Activated CD8-positive, alpha-beta T cell treated with anti-CD3 and anti-CD28 coated beads for 36 hours (primary cell): ENCODE measurements around the gene EMP1. TPM values are rescaled to one million over a fixed set of nuclear protein-coding genes. Genes with fewer than 3 reads are reported as not detected.

ENCODE experiments used
- ATAC-seq: fragments of 200-7000 bp; cut with Tn5 transposase; one replicate; pipeline ENCODE4 v1.10.0; 2021; ENCODE audit warnings: mild to moderate bottlenecking, moderate library complexity
- CTCF ChIA-PET: fragments of 350-600 bp; sonication (Branson Sonifier 250); formaldehyde crosslinking; loops from one replicate; lab custom pipeline; 2021; ENCODE audit warnings: antibody characterized with exemption; lab: Charles Lee
- POLR2A ChIA-PET: fragments of 350-600 bp; sonication (Branson Sonifier 250); formaldehyde crosslinking; loops from one replicate; lab custom pipeline; 2021; ENCODE audit warnings: antibody characterized with exemption; lab: Charles Lee
- DNase-seq: peaks from one replicate; pipeline ENCODE4 v3.0.0-alpha.2; 2020
- H3K27ac Mint-ChIP-seq: one replicate; pipeline ENCODE4 v1.8.0; 2021; ENCODE audit warnings: mild to moderate bottlenecking, mixed read lengths
- H3K27me3 Mint-ChIP-seq: one replicate; pipeline ENCODE4 v1.8.0; 2021; ENCODE audit warnings: mixed read lengths
- H3K36me3 Mint-ChIP-seq: one replicate; pipeline ENCODE4 v1.8.0; 2021; ENCODE audit warnings: low read depth, mixed read lengths
- H3K4me1 Mint-ChIP-seq: one replicate; pipeline ENCODE4 v1.8.0; 2021; ENCODE audit warnings: low read depth, mixed read lengths
- H3K4me3 Mint-ChIP-seq: one replicate; pipeline ENCODE4 v1.8.0; 2021; ENCODE audit warnings: mild to moderate bottlenecking, moderate library complexity, mixed read lengths
- H3K9me3 Mint-ChIP-seq: one replicate; pipeline ENCODE4 v1.8.0; 2021; ENCODE audit warnings: mixed read lengths
- intact Hi-C: fragments of 100-400 bp; cut with micrococcal nuclease; formaldehyde crosslinking; loops from one replicate; pipeline ENCODE4 v1.10.0; 2022
- total RNA-seq, 2 experiments: library from RNA; stranded (reverse); gene quantifications; one replicate each; pipeline ENCODE4 v1.2.3, GENCODE V29; 2021
- TF ChIP-seq, protein P1 (sequence below): fragments of 200-600 bp; IDR thresholded peaks from one replicate; pipeline ENCODE4 v1.8.0; 2022; ENCODE audit warnings: antibody characterized with exemption, mild to moderate bottlenecking

EMP1 gene
- total RNA-seq, 2 experiments from 2014 or later, result 3.1 to 3.6 TPM

DNA sequence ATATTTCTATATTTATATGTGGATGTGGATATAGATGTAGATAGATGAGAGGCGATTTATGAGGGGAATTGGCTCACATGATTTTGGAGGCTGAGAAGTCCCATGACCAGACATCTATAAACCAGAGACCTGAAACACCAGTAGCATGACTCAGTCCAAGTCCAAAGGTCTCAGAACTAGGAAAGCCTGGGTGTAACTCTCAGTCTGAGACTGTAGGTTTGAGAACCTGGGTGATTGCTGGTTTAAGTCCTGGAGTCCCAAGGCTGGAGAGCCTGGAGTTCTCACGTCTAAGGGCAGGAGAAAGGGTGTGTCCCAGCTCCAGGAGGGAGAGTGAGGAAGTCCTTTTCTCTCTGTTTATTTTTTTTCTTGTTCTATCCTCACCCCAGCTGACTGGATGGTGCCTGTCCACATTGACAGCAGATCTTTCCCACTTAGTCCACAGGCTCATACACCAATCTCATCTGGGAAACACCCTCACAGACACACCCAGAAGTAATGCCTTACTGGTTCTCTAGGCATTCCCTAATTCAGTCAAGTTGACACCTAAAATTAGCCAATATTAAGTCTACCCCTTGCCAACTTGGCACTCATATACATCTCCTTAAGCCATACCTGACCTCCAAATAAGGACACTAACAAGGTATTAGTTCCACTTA is 45.4 kb downstream of the EMP1 start:
- TF ChIP-seq, protein P1, sequence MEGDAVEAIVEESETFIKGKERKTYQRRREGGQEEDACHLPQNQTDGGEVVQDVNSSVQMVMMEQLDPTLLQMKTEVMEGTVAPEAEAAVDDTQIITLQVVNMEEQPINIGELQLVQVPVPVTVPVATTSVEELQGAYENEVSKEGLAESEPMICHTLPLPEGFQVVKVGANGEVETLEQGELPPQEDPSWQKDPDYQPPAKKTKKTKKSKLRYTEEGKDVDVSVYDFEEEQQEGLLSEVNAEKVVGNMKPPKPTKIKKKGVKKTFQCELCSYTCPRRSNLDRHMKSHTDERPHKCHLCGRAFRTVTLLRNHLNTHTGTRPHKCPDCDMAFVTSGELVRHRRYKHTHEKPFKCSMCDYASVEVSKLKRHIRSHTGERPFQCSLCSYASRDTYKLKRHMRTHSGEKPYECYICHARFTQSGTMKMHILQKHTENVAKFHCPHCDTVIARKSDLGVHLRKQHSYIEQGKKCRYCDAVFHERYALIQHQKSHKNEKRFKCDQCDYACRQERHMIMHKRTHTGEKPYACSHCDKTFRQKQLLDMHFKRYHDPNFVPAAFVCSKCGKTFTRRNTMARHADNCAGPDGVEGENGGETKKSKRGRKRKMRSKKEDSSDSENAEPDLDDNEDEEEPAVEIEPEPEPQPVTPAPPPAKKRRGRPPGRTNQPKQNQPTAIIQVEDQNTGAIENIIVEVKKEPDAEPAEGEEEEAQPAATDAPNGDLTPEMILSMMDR, result no peak
- Mint-ChIP-seq H3K27me3 (peaks cover 2% of the 10 kb centered on the region), H3K4me1 (no peaks in the 10 kb centered on the region), H3K4me3 (no peak overlapping the region), H3K9me3 (no peaks in the 10 kb centered on the region), H3K27ac (no peak overlapping the region), H3K36me3 (no peaks in the 10 kb centered on the region)
- POLR2A ChIA-PET, result no interaction called here
- intact Hi-C loops, result no loop called here
- ATAC-seq (no peak), DNase-seq (no peak)
- CTCF ChIA-PET, result interaction anchor here (1.5 kb wide), 1 partner anchor 14 kb away, joined by 3 read pairs; no protein-coding TSS in a partner anchor

DNA sequence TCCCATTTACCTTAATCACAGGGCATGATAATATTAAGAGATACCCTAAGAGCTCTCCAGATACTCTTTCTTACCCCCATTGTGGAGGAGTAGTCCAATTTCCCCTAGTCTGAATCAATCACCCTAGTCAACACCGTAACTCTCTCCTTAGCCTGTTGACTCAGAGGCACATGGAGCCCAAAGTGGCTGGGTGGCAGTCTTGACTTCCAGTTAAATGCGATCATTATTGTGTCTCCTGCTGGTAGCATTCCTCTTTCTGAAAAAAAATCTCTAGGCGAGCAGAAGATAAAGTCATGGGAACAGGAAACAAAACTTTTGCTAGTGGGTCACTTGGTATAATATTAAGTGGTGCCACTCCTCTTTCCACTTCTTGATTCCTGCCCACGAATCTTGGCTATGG is 46.4 kb downstream of the EMP1 start:
- Mint-ChIP-seq H3K4me1 (no peaks in the 10 kb centered on the region), H3K36me3 (no peaks in the 10 kb centered on the region), H3K27ac (no peak overlapping the region), H3K27me3 (peaks cover 2% of the 10 kb centered on the region), H3K9me3 (no peaks in the 10 kb centered on the region), H3K4me3 (no peak overlapping the region)
- intact Hi-C loops, result no loop called here
- DNase-seq (no peak), ATAC-seq (no peak)
- TF ChIP-seq, protein P1, result no peak
- ChIA-PET CTCF (no interaction called here), POLR2A (no interaction called here)

DNA sequence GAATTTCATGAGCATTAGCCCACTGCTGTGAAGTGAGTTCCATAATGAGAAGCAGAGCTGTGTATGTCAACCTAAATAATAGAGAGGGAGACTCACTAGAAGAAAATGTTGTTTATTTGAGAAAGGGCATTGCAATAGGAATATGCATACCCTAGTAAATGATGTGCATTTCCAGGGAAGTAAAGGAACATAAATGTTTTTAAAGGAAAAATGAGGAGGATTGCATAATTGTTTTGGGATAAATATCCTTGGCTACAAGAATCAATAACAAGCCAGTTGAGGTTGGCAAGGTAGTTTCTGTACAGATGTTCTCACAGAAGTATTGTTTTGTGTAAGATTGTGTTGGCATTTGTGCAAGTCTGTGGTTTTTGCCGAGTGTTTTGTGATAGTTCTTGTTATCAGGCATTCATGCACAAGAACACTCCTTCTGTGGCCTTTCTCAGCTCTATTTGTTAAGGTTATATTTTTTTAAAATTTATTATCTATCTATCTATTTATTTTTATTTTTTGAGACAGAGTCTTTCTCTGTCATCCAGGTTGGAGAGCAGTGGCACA is 47.1 kb downstream of the EMP1 start:
- intact Hi-C loops, result no loop called here
- Mint-ChIP-seq H3K36me3 (no peaks in the 10 kb centered on the region), H3K4me3 (no peak overlapping the region), H3K27ac (no peak overlapping the region), H3K9me3 (no peaks in the 10 kb centered on the region), H3K27me3 (peaks cover 2% of the 10 kb centered on the region), H3K4me1 (no peaks in the 10 kb centered on the region)
- TF ChIP-seq, protein P1, result no peak
- no peak for ATAC-seq
- POLR2A ChIA-PET, result no interaction called here
- CTCF ChIA-PET, result no interaction called here
- no peak for DNase-seq

DNA sequence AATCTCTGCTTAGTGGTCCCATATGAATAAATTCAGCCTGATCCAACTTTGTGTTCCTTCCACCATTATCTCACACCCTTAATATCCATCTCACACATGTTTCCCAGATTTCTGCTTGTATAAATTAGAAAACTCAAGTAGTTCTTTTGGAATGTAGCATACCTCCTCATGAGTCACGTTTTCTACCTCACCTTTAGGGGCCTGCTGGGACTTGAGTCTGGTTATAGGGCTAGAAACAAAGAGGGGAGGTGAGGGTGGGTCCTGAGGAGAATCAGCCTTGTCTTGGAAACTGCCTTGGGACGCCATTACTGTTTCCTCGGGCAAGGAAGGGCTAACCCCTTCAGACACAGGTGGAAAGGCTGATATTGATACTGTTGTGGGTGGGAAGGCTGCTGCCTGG is 51.1 kb downstream of the EMP1 start:
- intact Hi-C loops, result no loop called here
- ATAC-seq (no peak), DNase-seq (no peak)
- H3K27ac Mint-ChIP-seq, result no peak overlapping the region
- H3K9me3 Mint-ChIP-seq, result no peaks in the 10 kb centered on the region
- TF ChIP-seq, protein P1, result no peak
- ChIA-PET CTCF (interaction anchor here (2.4 kb wide), 1 partner anchor 13 kb away, joined by 7 read pairs; no protein-coding TSS in a partner anchor), POLR2A (no interaction called here)
- H3K4me1 Mint-ChIP-seq, result no peaks in the 10 kb centered on the region
- no peaks in the 10 kb centered on the region for H3K36me3 Mint-ChIP-seq
- H3K27me3 Mint-ChIP-seq, result peaks cover 9% of the 10 kb centered on the region
- no peak overlapping the region for H3K4me3 Mint-ChIP-seq

DNA sequence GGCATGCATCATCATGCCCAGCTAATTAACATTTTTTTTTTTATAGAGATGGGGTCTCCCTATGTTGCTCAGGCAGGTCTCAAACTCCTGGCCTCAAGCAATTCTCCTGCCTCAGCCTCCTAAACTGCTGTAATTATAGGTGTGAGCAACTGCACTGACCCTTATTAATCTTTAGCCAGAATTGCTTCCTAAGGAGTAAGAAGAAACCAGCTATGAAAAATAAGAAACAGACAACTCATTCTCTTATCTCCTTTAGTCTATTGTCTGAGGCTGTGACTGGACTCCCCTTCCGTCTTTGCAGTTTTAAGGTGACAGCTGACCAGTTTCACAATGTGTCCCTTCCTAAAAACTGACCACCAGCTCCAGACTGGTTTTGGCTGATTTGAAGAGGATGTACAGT is 52.4 kb downstream of the EMP1 start:
- ChIA-PET POLR2A (interaction anchor here (0.7 kb wide), 1 partner anchor 57 kb away, joined by 3 read pairs; no protein-coding TSS in a partner anchor), CTCF (interaction anchor here (0.6 to 1.9 kb wide), 2 partner anchors 37 to 359 kb away, joined by 3 to 7 read pairs; no protein-coding TSS in a partner anchor)
- intact Hi-C loops, result no loop called here
- ATAC-seq, result no peak
- TF ChIP-seq, protein P1, result no peak
- Mint-ChIP-seq H3K27ac (no peak overlapping the region), H3K27me3 (peaks cover 7% of the 10 kb centered on the region), H3K36me3 (no peaks in the 10 kb centered on the region), H3K4me1 (no peaks in the 10 kb centered on the region), H3K4me3 (no peak overlapping the region), H3K9me3 (no peaks in the 10 kb centered on the region)
- DNase-seq, result no peak
